ENCODE data around the gene JAK1. TPM values are rescaled to one million over a fixed set of nuclear protein-coding genes. Genes with fewer than 3 reads are reported as not detected.

JAK1 gene
- total and polyA plus RNA-seq, 7 donors = 33.7 to 137 (median 101) TPM

GRCh38 chr1:64881281-64881680, 85.1 kb downstream of the JAK1 start:
- 93 to 100% (median 95%) methylated on average over 1 of the region's 1 CpG for WGBS, 3 donors
- Histone ChIP-seq H3K4me3 (no peak overlapping the region), H3K36me3 (ENCODE audit: insufficient read depth in 1 of 2, low read depth in 1 of 2) (peaks cover 6 to 55% of the 10 kb centered on the region in 2 donors), H3K27me3 (ENCODE audit: insufficient read depth in 3 of 3, low read length in 2 of 3) (no peaks in the 10 kb centered on the region), H3K4me1 (peaks cover 16% of the 10 kb centered on the region), H3K27ac (no peak overlapping the region), H3K9me3 (no peaks in the 10 kb centered on the region)
- intact Hi-C loops (cut with DNase I) = no loop called here
- DNase-seq (no peak), ATAC-seq (no peak)
- no peak for TF ChIP-seq CTCF (IDR thresholded peaks at IDR 0.05)

- DNase-seq = no peak
- Histone ChIP-seq H3K27ac (no peak overlapping the region), H3K4me3 (no peak overlapping the region), H3K36me3 (ENCODE audit: insufficient read depth in 1 of 2, low read depth in 1 of 2) (peaks cover 7 to 63% of the 10 kb centered on the region in 2 donors), H3K4me1 (peaks cover 18% of the 10 kb centered on the region), H3K27me3 (ENCODE audit: insufficient read depth in 3 of 3, low read length in 2 of 3) (no peaks in the 10 kb centered on the region), H3K9me3 (no peaks in the 10 kb centered on the region)
- no peak for TF ChIP-seq CTCF (IDR thresholded peaks at IDR 0.05)
- no peak for ATAC-seq
- intact Hi-C loops (cut with DNase I) = no loop called here
- WGBS, 3 donors = 94 to 97% (median 94%) methylated on average over 4 of the region's 4 CpGs
Observed at GRCh38 chr1:64880449-64880848, 85.9 kb downstream of the JAK1 start.

DNA sequence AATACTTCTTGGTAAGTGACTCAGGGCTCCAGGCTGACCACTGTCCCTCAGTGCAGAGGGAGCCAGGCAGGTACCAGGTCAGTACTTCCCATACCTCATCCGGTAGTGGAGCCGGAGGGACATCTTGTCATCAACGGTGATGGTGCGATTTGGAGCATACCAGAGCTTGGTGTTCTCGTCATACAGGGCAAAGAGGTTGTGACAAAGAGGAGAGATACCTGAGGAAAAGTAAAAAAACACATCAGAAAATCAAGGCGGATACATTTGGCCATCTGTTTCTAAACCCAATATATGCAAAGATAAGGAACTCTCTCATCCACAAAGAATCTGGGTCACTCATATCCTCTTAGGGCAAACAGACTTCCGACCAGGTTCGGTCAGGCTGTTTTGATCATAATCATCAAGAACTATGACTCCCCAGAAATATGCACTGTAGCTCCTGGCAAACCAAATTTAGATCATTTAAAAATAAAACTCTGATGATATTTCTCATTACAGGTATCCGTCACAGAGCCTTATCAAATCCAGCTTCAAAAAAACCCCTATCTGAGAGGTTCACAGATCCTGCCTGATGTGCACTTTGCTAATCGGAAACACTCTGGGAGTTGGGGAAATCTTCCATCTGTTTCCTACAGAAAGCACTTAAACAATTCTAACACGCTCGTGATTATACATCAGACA, 87.3 kb downstream of the JAK1 start:
- H3K36me3 ChIP-seq (ENCODE audit: insufficient read depth in 1 of 2, low read depth in 1 of 2) = peaks cover 7 to 65% of the 10 kb centered on the region in 2 donors
- peaks cover 28% of the 10 kb centered on the region for H3K4me1 ChIP-seq
- WGBS, 3 donors = 69 to 78% (median 71%) methylated on average over 12 of the region's 12 CpGs
- peak in 2 of 4 donors; percentile 21 to 54 for ATAC-seq
- intact Hi-C loops (cut with DNase I) = no loop called here
- H3K27me3 ChIP-seq (ENCODE audit: insufficient read depth in 3 of 3, low read length in 2 of 3) = no peaks in the 10 kb centered on the region
- no peak overlapping the region for H3K4me3 ChIP-seq
- TF ChIP-seq CTCF (IDR thresholded peaks at IDR 0.05) = no peak
- H3K9me3 ChIP-seq = no peaks in the 10 kb centered on the region
- no peak for DNase-seq
- peak overlapping the region; percentile 64 for H3K27ac ChIP-seq

DNA sequence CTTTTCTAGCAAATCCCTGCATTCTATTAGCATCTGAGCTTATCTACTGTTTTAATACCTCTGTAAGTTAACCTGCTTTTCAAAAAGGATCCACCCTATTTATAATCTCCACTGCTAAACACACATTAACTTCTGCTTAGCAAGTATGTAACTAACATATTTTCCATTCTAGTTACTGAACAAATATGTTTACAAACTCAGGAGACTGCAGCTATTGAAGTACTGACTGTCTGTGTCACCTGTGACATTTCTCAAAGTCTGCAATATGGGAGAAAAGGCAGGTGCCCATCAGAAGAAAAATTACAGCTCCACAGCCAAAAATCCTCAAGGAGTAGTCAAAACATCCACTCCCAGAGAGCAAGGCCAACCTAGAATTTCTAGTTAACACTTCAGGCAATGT, 88.3 kb downstream of the JAK1 start:
- Histone ChIP-seq H3K27me3 (ENCODE audit: insufficient read depth in 3 of 3, low read length in 2 of 3) (no peaks in the 10 kb centered on the region), H3K27ac (no peak overlapping the region)
- intact Hi-C loops (cut with DNase I) = no loop called here

More for the DNA sequence above, 88.3 kb downstream of the JAK1 start:
- Histone ChIP-seq H3K4me1 (peaks cover 28% of the 10 kb centered on the region), H3K36me3 (ENCODE audit: insufficient read depth in 1 of 2, low read depth in 1 of 2) (peaks cover 7 to 67% of the 10 kb centered on the region in 2 donors), H3K9me3 (no peaks in the 10 kb centered on the region), H3K4me3 (no peak overlapping the region)
- no peak for DNase-seq
- TF ChIP-seq CTCF (IDR thresholded peaks at IDR 0.05) = no peak
- no peak for ATAC-seq

Measured in psoas muscle (tissue), 8 donors.